ENCODE measurements around the gene NUDT16L1.
A peak's percentile ranks its signal among the peaks of the same experiment; 100 is the strongest.

The NUDT16L1 gene

DNA sequence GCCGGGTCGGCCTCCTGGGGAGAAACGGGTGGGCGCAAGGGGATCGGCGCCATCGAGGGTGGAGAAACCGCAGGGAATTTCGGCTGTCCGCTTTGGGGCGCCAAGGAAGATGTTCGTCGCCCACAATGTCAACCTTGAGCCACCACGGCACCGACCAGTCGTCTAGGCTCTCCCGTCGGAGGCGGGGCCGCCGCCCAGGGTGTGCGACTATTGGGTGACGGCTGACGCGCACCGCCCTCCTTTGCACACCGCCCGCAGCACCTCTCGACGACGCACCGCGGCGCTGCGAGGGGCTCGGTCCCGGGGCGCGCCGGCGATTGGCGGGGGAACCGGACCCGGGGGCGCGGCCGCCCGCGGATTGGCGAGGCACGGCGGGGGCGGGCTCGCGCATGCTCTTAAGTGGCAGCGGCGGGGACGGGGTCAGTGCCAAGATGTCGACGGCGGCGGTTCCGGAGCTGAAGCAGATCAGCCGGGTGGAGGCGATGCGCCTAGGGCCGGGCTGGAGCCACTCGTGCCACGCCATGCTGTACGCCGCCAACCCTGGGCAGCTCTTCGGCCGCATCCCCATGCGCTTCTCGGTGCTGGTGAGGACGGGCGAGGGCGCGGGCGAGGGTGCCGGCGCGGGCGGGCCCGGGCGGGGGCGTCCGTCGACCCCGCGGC, at the start of gene NUDT16L1:
NUDT16L1 (plus strand) TSS at position 267 of the 660 bp plus-strand sequence; CDS start at position 432, 165 bp downstream.
- DNase-seq, result peak; percentile 98

DNA sequence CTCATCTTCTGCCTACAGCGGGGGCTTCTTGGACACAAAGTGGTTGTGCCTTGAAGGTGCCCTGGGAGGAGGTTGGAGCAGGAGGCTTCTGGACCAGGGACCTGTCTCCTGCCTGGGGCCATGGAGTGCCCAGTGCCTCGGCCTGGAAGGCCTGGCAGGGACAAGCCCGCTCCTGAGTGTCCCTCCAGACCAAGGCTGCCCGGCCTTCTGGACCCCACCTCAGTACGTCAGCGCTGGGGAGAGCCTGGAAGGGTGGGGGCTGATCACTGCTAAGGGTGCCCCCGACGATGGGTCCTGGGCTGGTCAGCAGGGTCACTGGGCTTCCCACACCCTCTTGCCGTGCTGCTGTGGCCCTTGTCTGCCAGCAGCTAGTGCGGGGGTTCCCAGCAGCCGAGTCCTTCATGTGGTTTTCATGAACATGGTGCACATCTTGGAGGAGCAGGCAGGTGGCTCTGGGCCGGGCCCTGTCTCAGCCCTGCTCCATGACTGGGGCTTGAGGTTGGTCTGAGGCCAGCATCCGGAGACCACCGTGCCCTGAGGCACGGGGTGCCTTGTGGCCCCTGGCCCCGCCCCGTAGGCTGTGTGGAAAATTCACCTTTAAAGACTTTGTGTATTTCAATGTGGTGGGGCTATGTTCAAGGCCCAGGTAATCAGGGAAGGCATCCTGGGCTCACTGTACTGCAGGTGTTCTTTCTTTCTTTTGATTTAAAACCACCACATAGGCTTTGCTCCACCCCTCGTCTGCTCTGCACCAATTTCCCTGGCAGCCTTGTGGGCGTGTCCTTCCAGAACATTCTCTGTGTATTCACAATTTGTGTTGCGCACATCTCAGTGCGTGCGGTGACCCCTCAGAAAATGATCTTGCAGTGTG, 46.4 kb upstream of the NUDT16L1 start:
- DNase-seq, result no peak

DNA sequence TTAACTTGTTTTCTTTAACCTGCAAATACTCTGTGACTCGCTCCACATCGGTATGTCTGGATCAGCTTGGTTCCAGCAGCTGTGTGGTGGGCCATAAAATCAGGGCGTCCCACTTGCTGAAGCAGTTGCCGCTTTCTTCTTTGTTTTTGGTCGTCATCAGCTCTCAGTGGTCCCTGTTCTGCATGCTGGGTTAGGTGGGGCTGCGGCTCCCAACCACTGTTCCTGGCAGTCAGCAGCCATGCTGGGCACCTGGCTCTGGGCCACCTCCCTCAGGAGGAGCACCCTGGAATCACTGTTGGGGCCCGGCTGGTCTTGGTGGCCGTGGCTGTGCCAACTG, 45.8 kb upstream of the NUDT16L1 start:
- no peak for DNase-seq

DNA sequence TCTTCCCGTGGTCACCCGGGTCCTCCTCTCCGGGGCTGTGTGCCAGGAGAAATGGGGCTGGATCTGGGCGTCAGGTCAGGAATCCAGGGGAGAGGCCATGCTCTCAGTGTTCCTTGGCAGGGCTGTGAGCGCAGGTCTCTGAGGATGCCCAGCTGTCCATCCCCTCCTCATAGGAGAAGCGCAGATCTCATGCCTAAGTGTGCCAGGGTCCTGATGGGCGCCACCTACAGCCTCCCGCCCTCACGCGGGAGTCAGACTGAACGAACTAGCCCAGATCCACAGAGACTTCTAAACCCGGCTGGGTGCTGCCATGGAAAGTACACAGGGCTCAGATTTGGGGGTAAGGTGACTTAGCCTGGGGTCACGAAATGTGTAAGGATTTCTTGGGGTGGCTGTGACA, 44.4 kb upstream of the NUDT16L1 start:
- DNase-seq, result no peak

DNA sequence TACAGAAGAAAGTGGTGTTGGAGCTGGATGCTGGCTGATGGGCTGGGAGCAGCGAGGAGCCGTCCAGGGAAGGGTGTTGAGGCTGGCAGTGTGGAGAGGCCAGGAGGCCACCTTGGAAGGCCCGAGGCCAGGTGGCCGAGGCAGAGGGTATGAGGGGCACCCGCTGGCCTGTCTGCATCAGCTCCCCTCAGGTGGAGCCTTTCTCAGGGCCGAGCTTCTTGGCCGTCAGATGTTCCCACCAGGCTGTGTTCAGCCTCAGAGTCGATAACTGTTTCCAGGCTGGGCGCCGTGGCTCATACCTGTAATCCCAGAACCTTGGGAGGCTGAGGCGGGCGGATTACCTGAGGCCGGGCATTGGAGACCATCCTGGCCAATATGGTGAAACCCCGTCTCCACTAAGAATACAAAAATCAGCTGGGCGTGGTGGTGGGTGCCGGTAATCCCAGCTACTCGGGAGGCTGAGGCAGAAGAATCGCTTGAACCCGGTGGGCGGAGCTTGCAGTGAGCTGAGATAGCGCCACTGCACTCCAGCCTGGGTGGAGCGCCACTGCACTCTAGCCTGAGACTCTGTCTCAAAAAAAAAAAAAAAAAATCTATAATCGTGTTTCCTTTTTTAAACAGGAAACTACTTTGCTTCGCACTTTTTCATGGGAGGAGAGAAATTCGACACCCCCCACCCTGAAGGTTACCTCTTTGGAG, 43.5 kb upstream of the NUDT16L1 start:
- DNase-seq, result no peak

DNA sequence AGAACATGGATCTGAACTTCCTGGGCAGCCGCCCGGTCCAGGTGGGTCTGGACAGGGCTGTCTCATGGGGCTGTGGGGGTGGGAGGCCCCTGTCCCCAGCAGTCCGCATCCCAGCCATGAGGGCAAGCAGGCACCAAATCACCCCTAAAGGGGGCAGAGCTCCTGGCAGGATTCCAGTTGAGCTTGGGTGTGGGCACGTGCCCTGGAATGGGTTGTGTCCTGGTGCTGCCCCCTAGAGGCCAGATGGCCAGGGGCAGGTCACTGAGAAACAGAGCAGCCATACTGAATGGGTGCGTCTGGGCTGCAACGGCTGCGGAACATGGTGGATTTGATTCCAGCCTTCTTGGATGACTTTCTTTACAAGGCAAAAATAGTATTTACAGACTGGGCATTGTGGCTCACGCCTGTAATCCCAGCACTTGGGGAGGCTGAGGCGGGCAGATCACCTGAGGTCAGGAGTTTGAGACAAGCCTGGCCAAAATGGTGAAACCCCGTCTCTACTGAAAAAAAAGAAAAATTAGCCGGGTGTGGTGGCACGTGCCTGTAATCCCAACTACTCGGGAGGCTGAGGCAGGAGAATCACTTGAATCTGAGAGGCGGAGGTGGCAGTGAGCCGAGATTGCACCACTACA, 42.8 kb upstream of the NUDT16L1 start:
- peak; percentile 79 for DNase-seq

DNA sequence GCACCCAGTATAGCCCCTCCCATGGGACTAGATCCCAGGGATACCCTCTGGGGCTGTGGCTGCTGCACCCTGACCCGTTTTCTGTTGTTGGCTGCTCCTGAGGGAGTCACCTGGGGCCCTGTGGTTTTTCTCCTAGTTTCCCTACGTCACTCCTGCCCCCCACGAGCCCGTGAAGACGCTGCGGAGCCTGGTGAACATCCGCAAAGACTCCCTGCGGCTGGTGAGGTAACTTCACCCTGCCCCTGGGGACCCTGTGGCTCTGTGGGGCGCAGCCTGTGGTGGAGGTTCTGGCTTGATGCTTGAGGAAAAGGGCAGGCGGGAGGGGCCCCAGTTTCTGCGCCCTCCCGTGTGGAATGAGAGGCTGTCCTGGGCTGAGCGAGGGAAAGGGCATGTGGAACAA, 41.5 kb upstream of the NUDT16L1 start:
- DNase-seq, result no peak

DNA sequence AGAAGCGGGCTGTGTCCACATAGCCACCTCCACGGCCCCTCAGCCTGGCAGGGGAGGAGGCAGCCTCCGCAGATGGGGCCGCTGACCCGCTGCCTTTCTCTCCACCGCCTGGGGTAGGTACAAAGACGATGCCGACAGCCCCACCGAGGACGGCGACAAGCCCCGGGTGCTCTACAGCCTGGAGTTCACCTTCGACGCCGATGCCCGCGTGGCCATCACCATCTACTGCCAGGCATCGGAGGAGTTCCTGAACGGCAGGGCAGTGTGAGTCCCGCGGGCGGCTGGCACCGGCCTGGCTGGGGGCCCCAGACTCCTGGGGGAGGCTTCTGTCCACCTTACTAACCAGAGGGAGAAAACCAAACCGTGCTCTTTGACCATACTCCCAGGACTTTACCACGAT, 40.8 kb upstream of the NUDT16L1 start:
- no peak for DNase-seq

DNA sequence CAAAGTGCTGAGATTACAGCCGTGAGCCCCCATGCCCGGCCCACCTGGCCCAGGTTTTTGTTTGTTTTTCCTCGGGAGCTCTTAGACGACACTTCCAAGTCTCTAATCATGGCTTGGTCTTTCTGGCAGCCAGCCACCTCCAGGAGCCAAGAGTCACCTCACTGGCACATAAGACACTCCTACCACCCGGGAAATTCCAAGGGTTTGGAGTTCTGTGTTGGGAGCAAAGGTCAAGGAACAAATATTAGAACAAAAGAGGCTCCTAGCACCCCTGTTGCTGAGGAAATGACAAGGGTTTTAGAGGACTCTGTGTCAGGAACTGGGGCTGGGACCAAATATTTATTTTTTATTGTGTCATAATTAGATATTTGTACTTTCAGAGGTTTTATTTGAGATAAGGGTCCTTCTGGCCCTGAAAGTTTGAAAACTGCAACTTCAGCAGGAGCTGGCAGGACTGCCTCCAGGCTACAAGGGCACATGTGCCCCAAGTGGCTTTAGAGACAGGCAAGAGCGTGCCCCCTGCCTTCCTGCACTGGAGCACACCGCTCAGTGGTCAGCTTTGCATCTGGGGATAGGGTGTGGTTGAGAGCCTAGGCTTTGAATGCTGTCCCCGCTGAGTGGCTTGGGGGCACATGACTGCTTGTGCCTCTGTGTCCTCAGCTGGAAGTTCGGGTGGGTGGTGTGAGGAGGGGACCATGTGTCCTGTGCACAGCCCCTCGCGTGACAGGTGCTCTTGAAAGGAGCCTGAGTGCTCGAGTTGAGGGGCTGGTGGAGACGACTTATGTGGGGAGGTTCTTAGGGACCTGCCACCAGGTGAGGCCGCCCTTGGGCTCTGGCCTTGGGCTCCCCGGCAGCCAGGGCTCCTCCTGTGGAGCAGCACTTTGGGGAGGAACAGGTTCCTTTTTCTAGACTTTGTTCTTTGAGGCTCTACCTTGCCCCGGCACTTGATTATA, 39.1 kb upstream of the NUDT16L1 start:
- DNase-seq, result no peak

DNA sequence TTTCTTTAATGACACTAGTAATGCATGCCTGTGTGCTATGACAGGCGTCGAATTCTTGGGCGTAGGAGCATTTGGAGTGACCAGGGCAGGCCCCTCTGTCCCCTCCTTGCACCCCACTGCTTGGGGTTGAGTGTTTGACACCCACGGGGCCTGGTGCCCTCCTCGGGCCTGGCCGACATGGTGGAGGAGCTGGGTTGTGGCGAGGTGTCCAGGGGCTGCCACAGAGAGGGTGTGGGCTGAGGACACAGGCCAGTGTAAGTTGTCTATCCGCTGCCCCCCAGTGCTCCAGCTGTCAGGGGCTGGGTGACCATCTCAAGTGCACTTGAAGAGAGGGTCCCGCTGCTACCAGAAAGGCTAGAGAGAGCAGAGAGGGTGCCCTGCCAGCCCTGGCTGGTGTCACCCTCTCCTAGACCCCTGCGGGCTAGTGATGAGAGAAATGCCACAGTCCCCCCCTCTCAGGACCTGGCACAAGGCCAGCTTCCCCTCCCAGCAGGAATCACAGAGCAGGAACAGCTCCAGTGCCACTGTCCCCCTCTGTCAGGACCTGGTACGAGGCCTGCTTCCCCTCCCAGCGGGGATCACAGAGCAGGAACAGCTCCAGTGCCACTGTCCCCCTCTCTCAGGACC, 38.3 kb upstream of the NUDT16L1 start:
- no peak for DNase-seq

DNA sequence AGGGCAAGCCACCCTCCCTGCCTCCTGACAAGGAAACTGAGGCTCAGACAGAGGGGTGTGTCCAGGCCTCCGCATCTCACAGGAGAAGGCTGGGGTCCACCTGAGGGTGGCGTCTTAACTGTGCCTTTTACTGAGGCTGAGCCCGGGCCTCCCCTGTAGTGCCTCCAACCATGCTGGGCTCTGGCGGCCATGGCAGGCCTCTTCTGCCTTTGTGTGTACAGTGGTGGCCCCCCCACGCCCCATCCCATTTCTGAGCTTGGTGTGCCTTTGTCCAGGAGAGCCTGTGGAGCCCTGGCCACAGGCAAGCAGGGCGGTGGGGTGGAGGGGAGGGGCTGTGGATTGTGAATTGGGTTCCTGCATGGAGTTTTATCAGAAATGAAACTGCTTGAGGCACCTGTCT, 37.6 kb upstream of the NUDT16L1 start:
- no peak for DNase-seq

DNA sequence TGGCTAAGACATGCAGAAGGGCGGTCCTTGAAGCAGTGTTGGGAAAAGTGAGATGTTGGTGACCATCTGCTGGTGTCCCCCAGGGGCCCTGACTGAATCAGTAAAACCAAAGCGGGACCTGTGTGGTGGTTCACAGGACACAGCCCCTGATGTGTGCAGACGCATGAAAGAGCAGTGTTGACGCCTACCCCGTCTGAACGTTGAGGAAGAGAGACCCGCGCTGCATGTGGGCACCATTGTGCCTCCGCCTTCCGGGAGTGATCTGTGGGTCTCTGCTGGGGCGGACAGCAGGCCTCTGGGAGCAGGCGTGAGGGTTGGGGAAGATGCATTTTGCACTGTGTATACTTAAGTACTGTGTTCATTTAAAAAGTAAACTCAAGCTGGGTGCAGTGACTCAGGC, 37.1 kb upstream of the NUDT16L1 start:
- no peak for DNase-seq

DNA sequence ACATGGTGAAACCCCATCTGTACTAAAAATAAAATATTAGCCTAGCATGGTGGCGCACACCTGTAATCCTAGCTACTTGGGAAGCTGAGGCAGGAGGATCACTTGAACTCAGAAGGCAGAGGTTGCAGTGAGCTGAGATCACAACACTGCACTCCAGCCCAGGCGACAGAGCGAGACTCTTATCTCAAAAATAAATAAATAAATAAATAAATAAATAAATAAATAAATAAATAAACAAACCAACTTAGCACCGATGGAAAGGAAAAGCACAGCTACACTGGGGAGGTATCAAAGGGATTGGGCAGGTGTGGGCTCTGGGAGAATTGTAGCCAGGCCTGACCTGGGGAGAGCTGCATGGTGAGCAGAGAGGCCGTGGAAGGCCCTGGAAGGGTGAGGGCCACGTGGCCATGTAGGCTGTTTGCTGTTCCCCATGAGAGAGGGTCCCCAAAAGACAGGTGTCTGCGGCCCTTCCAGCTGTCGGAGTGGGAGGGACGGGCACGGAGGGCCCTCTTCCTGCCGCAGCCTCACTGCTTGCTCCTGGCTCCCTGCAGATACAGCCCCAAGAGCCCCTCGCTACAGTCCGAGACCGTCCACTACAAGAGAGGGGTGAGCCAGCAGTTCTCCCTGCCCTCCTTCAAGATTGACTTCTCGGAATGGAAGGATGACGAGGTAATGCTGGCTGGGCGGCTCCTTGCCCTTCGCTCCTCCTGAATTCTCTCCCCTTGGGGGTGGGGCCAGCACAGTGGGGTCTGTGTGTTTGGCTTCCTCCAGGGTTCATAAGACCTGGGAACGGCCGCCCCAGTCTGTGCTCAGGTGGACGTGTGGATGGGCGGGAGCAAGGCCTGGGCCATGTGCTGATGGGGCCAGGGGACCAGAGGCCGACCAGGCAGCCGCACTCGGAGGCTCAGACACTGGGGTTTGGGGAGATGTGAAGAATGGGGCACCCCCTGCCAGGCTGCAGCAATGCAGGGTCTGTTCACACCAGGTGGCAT, 36.4 kb upstream of the NUDT16L1 start:
- DNase-seq, result no peak

DNA sequence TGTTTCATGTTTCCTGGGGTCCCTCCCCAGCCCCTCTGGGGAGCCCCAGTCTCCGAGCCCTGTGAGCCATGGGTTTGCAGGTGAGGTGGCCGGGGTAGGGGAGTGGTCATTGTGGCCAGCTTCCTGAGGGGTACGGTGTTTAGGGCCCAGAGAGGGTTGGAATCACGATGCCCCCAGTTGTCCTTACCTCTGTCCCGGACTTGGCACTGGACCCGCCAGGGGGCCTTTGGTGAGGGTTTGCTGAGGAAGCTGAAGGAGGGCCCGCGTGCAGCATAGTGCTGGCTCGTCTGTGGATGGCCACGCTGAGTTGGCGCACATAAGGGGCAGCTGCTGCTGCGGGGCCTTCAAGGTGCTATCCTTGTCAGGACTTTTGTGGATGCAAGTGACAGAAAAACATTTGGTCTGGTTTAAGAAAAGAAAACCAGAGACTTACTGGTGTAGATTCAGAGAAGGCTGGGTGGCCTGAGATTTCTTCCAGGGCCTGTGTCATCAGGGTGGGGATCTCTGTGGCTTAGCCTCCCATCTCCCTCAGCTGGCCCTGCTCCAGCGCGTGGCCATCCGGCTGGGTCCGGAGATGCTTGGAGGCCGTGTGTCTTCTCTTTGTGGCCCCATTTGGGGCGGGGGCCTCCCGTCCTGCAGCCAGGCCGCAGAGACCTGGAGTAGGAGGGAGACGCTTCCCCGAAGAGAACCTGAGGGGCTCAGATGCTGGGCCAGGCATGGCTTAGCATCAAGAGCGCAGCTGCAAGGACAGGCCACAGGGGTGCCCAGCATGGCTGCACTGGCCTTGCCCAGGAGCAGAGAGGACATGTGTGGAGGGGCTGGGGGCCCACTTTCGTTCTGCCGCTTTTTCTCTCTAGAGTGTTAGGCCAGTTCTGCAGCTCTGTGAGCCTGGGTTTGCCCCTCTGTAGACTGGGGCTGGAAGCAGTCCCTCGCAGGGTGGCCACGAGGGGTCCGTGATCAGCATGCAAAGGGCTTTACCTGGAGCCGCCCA, 33.7 kb upstream of the NUDT16L1 start:
- DNase-seq, result no peak

DNA sequence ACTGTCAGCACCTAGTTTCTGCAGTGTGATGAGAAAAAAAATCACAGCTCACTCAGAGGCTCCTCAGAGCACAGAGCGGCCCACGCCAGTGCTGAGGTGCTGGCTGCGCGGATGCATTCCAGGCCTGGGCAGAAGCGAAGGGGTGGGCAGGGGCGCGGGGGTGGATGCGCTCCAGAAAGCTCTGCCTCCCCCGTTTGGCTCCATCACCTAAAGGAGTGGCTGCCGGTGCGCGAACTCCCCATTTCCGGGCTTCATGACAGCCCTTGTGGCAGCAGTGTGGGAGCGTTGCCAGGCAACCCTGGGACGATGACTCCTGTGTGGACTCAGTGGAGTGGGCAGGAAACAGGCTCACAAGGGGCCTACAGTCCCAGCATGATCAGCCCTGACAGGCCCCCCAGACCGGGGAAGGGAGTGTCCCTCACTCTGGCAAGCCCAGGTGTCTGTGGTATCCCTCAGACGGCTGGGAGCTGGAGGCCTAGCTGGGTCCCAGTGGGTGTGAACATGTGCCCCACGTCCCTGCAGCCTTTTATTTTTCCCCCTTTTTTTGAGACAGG, 32.8 kb upstream of the NUDT16L1 start:
- peak; percentile 72 for DNase-seq

DNA sequence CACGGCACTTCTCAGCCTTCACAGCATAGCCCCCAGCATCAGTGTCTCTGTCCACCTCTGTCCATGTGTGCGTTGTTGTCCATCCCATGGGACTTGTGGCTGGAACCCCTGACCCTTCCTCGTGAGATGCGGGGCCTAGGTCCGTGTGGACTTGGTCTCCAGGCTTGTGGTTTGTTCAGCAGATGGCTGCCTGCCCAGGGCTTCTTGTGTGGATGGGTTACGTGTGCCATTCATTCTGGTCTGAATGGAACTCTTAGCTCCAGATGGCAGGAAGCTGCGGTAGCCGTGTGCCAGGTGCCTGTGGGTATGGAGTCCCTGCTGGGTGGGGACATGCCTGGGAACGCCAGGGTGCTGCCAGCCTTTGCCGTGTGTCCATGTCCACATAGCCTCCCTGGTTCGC, 31.7 kb upstream of the NUDT16L1 start:
- DNase-seq, result no peak

DNA sequence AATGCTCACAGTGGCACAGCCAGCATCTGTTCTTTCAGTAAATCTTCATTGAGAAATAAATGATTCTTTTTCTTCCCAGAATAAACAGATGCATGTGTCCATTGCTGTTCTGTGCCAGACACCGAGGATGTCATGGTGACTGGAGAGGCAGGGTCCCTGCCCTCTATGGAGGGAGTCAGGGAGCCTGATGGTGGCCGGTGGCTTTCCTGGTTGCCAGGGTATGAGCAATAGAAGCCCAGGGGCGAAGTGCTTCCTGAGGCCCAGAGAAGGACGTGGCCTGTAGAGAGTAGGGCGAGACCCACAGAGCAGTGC, 29.9 kb upstream of the NUDT16L1 start:
- DNase-seq, result no peak

DNA sequence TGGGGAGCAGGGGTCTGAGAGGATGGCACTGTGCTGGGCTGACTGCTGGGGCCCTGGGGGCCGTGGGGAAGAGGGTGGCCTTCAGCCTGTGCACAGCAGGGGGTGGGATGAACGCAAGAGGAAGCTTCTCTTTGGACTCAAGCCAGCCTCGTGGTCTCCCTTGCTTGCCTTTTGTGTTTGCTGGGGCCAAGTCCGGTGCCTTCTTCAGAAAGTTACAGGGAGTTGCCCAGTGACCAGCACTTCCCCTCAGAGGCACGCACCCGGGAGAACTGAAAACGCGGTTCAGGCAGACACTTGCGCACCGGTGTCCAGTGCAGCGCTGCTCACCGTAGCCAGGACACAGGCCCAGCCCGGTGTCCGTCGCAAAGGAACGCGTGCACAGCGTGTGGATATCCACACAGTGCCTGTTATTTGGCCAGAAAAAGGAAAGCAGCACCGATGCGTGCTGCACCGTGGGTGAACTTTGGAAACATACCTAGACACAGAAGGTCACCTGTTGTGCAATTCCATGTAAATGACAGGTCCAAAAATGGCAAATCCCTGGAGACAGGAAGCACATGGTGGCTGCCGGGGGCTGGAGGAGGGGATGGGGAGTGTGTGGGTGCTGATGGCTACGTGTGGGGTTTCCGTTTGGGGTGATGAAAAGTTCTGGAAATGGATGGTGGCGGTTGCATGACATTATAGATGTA, 29.4 kb upstream of the NUDT16L1 start:
- no peak for DNase-seq

All from activated naive CD4-positive, alpha-beta T cell treated with anti-CD3 and anti-CD28 coated beads, Interleukin-2, amount 50 U/mL, for 16 hours (primary cell).